ENCODE data around the gene ZNF232. TPM values are rescaled to one million over a fixed set of nuclear protein-coding genes. Genes with fewer than 3 reads are reported as not detected.
"Not testable (repeated sequence)": the region's sequence is repeated elsewhere in the genome, so short reads cannot be mapped to it uniquely, and the experiment has no call there.

ZNF232 gene
- total RNA-seq, 1 donor from 2014 or later = 11.1 TPM

- intact Hi-C loops (cut with micrococcal nuclease) = no loop called here
Measured at GRCh38 chr17:5099271-5099670, 12.4 kb downstream of the ZNF232 start.

GRCh38 chr17:5097101-5097834, 14.4 kb downstream of the ZNF232 start:
- intact Hi-C loops (cut with micrococcal nuclease) = no loop called here

GRCh38 chr17:5096731-5097100, 15.0 kb downstream of the ZNF232 start:
- intact Hi-C loops (cut with micrococcal nuclease) = no loop called here

- intact Hi-C loops (cut with micrococcal nuclease) = no loop called here
Measured at GRCh38 chr17:5092218-5093010, 19.3 kb downstream of the ZNF232 start.

- intact Hi-C loops (cut with micrococcal nuclease) = no loop called here
Measured at GRCh38 chr17:5080591-5080990, 31.1 kb downstream of the ZNF232 start.

GRCh38 chr17:5078106-5079028, 33.3 kb downstream of the ZNF232 start, which contains the start of gene ZFP3:
Gene ZFP3 (plus strand): TSS chr17:5078467. CDS start chr17:5091505, 13,038 bp downstream.
- intact Hi-C loops (cut with micrococcal nuclease) = loop anchor here (1.0 to 2.0 kb wide), 2 partner anchors 34 to 112 kb away; partner anchors contain the start of gene ZNF594

GRCh38 chr17:5077781-5078105, 33.9 kb downstream of the ZNF232 start:
- intact Hi-C loops (cut with micrococcal nuclease) = loop anchor here (1.0 to 2.0 kb wide), 2 partner anchors 35 to 113 kb away; partner anchors contain the start of gene ZNF594

- intact Hi-C loops (cut with micrococcal nuclease) = not testable (repeated sequence)
Measured at GRCh38 chr17:5077275-5077674, 34.4 kb downstream of the ZNF232 start.

- intact Hi-C loops (cut with micrococcal nuclease) = not testable (repeated sequence)
Measured at GRCh38 chr17:5075472-5075871, 36.2 kb downstream of the ZNF232 start.

GRCh38 chr17:5069724-5070123, 42.0 kb downstream of the ZNF232 start:
- intact Hi-C loops (cut with micrococcal nuclease) = no loop called here

- intact Hi-C loops (cut with micrococcal nuclease) = no loop called here
Measured at GRCh38 chr17:5068236-5068635, 43.4 kb downstream of the ZNF232 start.

GRCh38 chr17:5065227-5065744, 46.4 kb downstream of the ZNF232 start:
- intact Hi-C loops (cut with micrococcal nuclease) = no loop called here

Other genes with a start within 250 kb of the ZNF232 start
- 0.20 and 0.27 TPM in 2 replicates for gene C17orf107, start 212.3 kb downstream of the ZNF232 start, total RNA-seq
- 0.25 and 0.73 TPM in 2 replicates for gene CHRNE, start 208.8 kb downstream of the ZNF232 start, total RNA-seq
- not detected in 2 replicates for gene GP1BA, start 179.6 kb downstream of the ZNF232 start, total RNA-seq
- gene SLC25A11, start 171.8 kb downstream of the ZNF232 start, total RNA-seq = 83.9 and 88.9 TPM in 2 replicates
- gene RNF167, start 171.6 kb downstream of the ZNF232 start, total RNA-seq = 227 and 238 TPM in 2 replicates
- 2,499 and 2,527 TPM in 2 replicates for gene PFN1, start 163.3 kb downstream of the ZNF232 start, total RNA-seq
- gene ENO3, start 160.8 kb downstream of the ZNF232 start, total RNA-seq = 52.9 and 53.3 TPM in 2 replicates
- 50.3 and 57.6 TPM in 2 replicates for gene SPAG7, start 144.1 kb downstream of the ZNF232 start, total RNA-seq
- gene CAMTA2, start 124.2 kb downstream of the ZNF232 start, total RNA-seq = 70.7 and 73.7 TPM in 2 replicates
- gene INCA1, start 114.4 kb downstream of the ZNF232 start, total RNA-seq = 0.25 and 0.27 TPM in 2 replicates
- 38.6 and 42.5 TPM in 2 replicates for gene KIF1C, start 113.9 kb downstream of the ZNF232 start, total RNA-seq
- 0.16 and 0.30 TPM in 2 replicates for gene SLC52A1, start 76.5 kb downstream of the ZNF232 start, total RNA-seq
- gene ZFP3, start 33.4 kb downstream of the ZNF232 start, total RNA-seq = 3.5 and 3.7 TPM in 2 replicates
- 0.02 and 0.09 TPM in 2 replicates for gene USP6, start 4.2 kb upstream of the ZNF232 start, total RNA-seq
- 8.6 and 10.5 TPM in 2 replicates for gene ZNF594, start 80.0 kb upstream of the ZNF232 start, total RNA-seq
- gene SCIMP, start 123.0 kb upstream of the ZNF232 start, total RNA-seq = not detected in 2 replicates
- 37.0 and 39.3 TPM in 2 replicates for gene RABEP1, start 170.4 kb upstream of the ZNF232 start, total RNA-seq

All from T-helper 2 cell treated with Interferon-gamma antibody and Interleukin-4, amounts not matched to agents 100 ng/mL and 5 ng/mL, for 36 hours (primary cell).